Measurements from ENCODE around the gene SH3GL1. TPM values are rescaled to one million over a fixed set of nuclear protein-coding genes. Genes with fewer than 3 reads are reported as not detected.

SH3GL1 gene
- total and polyA plus RNA-seq, 2 donors from 2014 or later: 34.8 to 52.7 TPM

DNA sequence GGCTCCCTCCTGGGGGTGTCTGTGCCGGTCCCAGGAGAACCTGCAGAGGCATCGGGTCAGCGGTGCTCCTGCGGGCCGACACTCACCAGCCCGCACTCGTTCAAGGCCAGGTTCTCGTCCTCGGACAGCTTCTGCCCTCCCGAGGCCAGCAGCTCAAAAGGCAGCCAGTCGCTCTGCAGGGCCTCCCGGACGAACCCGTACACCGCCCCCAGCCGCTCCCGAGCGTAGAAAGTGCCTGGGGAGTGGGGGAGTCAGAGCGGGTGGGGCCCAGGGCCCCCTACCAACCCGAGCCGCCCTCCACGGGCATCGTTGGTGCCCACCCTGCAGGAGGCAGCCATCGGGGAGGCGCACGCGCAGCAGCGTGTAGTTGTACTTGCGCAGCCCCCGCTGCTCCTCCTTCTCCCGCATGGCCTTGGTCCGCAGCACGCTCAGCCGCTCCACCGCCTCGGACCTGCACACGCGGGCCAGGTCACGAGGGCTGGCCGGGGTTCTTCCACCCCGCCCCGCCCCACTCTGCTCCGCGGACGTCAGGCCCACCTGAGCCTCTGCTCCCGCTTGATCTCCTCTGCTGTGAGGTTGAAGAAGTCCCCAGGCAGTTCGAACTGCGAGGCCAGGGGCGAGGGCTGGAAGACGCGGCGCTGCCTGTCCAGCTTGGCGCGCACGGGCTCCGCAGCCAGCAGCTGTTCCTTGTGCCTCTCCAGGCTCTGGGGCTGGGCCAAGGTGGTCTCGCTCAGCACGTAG is 45.8 kb upstream of the SH3GL1 start:
- peaks cover 0 to 41% (median 14%) of the 10 kb centered on the region in 3 donors for H3K36me3 ChIP-seq (ENCODE audit: control insufficient read depth in 2 of 3, insufficient read depth in 3 of 3, low read length in 3 of 3)
- no peak overlapping the region for H3K4me3 ChIP-seq (ENCODE audit: low read length in 3 of 3)
- no peak overlapping the region for H3K9ac ChIP-seq (ENCODE audit: low read length in 3 of 3)
- TF ChIP-seq, protein P1, sequence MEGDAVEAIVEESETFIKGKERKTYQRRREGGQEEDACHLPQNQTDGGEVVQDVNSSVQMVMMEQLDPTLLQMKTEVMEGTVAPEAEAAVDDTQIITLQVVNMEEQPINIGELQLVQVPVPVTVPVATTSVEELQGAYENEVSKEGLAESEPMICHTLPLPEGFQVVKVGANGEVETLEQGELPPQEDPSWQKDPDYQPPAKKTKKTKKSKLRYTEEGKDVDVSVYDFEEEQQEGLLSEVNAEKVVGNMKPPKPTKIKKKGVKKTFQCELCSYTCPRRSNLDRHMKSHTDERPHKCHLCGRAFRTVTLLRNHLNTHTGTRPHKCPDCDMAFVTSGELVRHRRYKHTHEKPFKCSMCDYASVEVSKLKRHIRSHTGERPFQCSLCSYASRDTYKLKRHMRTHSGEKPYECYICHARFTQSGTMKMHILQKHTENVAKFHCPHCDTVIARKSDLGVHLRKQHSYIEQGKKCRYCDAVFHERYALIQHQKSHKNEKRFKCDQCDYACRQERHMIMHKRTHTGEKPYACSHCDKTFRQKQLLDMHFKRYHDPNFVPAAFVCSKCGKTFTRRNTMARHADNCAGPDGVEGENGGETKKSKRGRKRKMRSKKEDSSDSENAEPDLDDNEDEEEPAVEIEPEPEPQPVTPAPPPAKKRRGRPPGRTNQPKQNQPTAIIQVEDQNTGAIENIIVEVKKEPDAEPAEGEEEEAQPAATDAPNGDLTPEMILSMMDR (IDR thresholded peaks at IDR 0.05; ENCODE audit: borderline replicate concordance, extremely low read depth, insufficient read depth): no peak
- no peak overlapping the region for H3K27ac ChIP-seq (ENCODE audit: low read depth in 2 of 2, low read length in 2 of 2)
- H3K4me1 ChIP-seq (ENCODE audit: control insufficient read depth in 2 of 3, insufficient read depth in 2 of 3, low read depth in 1 of 3, low read length in 3 of 3): no peaks in the 10 kb centered on the region
- no peaks in the 10 kb centered on the region for H3K9me3 ChIP-seq (ENCODE audit: control insufficient read depth in 2 of 3, insufficient read depth in 1 of 3, low read length in 3 of 3)
- FAIRE-seq (no peak), DNase-seq (peak in 1 of 5 donors; percentile 26)
- H3K27me3 ChIP-seq (ENCODE audit: control insufficient read depth, insufficient read depth, low read length): no peaks in the 10 kb centered on the region
- intact Hi-C loops (cut with DNase I): no loop called here

DNA sequence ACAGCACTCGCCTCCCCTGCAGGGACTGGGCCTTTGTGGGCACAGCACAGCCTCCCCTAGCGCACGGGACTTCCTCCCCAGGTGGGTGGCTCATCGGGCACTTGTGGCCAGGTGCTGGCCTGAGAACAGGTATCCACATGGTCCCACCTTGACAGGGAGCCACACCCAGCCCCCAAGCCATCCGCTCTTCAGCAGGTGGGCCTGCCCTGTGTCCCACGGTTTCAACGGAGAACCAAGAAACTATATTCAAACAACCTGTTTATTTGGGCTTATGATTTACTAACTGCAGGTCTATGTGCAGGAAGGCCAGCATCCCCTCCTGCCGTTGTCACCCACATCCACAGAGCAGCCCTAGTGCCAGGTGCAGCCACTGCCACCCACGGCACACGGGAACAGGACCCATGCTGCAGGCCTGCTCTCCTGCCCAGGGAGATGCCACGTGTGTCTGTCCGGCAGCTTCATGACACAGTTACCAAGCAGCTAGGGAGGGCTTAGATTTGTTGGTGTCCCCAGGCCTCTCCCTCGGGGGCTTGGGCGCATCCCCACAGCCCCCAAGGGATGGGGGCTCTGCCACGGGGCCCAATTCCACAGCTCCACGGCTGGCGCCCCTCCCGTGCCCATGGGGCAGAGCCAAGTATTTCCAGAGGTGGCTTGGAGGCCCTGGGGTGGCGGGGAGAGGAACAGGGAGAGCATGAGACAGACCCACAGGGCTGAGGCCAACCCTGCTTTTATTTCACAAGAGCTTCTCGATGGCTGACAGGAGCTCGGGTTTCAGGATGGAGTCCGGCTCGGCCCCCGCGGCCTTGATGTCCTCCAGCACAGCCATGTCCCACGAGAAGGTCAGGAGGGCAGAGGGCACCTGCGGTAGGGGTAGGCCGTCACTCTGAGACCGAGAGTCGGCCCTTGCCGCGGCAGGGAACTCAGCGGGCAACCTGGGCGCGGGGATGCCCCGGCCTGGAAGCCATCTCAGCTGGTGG is 44.7 kb upstream of the SH3GL1 start:
- DNase-seq (peak in 4 of 5 donors; percentile 57 to 69 (median 62)), FAIRE-seq (no peak)
- H3K4me3 ChIP-seq (ENCODE audit: low read length in 3 of 3): no peak overlapping the region
- intact Hi-C loops (cut with DNase I): no loop called here
- TF ChIP-seq, protein P1 (IDR thresholded peaks at IDR 0.05; ENCODE audit: borderline replicate concordance, extremely low read depth, insufficient read depth): no peak
- peaks cover 0 to 40% (median 12%) of the 10 kb centered on the region in 3 donors for H3K36me3 ChIP-seq (ENCODE audit: control insufficient read depth in 2 of 3, insufficient read depth in 3 of 3, low read length in 3 of 3)
- no peaks in the 10 kb centered on the region for H3K9me3 ChIP-seq (ENCODE audit: control insufficient read depth in 2 of 3, insufficient read depth in 1 of 3, low read length in 3 of 3)
- H3K4me1 ChIP-seq (ENCODE audit: control insufficient read depth in 2 of 3, insufficient read depth in 2 of 3, low read depth in 1 of 3, low read length in 3 of 3): no peaks in the 10 kb centered on the region
- H3K9ac ChIP-seq (ENCODE audit: low read length in 3 of 3): no peak overlapping the region
- no peak overlapping the region for H3K27ac ChIP-seq (ENCODE audit: low read depth in 2 of 2, low read length in 2 of 2)
- no peaks in the 10 kb centered on the region for H3K27me3 ChIP-seq (ENCODE audit: control insufficient read depth, insufficient read depth, low read length)

DNA sequence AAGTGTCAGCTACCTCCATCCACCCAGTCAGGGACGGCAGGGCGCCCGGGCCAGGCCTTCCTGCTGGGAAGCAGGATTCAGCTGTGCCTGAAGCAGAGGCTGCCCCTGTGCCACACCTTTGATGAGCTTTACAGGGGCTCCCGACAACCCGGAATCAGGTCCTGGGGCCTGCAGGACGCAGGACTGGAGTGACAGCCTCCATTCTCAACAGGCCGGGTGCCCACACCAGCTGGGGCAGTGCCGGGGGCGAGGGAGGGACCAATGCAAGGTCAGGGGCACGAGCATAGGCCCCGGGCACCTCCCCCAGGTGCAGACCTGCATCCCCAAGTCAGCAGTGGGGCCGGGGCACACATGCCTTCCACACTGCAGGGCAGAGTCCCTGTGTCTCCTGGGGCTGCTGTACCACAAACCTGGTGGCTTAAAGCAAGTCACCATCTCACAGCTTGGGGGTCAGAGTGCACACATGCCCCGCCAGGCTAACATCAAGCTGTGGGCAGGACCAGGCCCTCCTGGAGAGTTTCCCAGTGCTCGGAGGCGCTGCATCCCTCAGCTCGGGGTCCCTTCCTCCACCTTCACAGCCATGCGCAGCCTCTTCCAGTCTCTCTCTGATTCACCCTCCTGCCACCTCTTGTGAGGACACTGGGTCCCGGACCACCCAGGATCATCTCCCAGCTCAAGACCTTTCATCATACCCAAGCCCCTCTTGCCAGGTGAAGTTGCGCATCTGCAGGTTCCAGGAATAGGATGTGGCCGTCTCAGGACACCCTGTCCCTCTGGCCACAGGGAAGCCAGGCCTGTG is 43.8 kb upstream of the SH3GL1 start:
- H3K9ac ChIP-seq (ENCODE audit: low read length in 3 of 3): no peak overlapping the region
- H3K27ac ChIP-seq (ENCODE audit: low read depth in 2 of 2, low read length in 2 of 2): no peak overlapping the region
- intact Hi-C loops (cut with DNase I): no loop called here
- H3K4me3 ChIP-seq (ENCODE audit: low read length in 3 of 3): no peak overlapping the region
- DNase-seq (no peak), FAIRE-seq (no peak)
- H3K4me1 ChIP-seq (ENCODE audit: control insufficient read depth in 2 of 3, insufficient read depth in 2 of 3, low read depth in 1 of 3, low read length in 3 of 3): no peaks in the 10 kb centered on the region
- no peaks in the 10 kb centered on the region for H3K27me3 ChIP-seq (ENCODE audit: control insufficient read depth, insufficient read depth, low read length)
- no peaks in the 10 kb centered on the region for H3K9me3 ChIP-seq (ENCODE audit: control insufficient read depth in 2 of 3, insufficient read depth in 1 of 3, low read length in 3 of 3)
- TF ChIP-seq, protein P1 (IDR thresholded peaks at IDR 0.05; ENCODE audit: borderline replicate concordance, extremely low read depth, insufficient read depth): no peak
- H3K36me3 ChIP-seq (ENCODE audit: control insufficient read depth in 2 of 3, insufficient read depth in 3 of 3, low read length in 3 of 3): peaks cover 0 to 34% (median 8%) of the 10 kb centered on the region in 3 donors

Data from kidney (tissue), 14 donors.